HG02852 (cell line): Measurements from ENCODE around the gene CORO7.

ENCODE experiments used
- ATAC-seq: cut with Tn5 transposase; IDR thresholded peaks from one replicate; pipeline ENCODE4 v1.9.1; 2021; ENCODE audit warnings: mild to moderate bottlenecking, moderate library complexity; ENCODE audit not compliant: unreplicated experiment

Gene CORO7

GRCh38 chr16:4324492-4325252 is 91.7 kb downstream of the CORO7 start:
- no peak for ATAC-seq

GRCh38 chr16:4323845-4324488 is 92.4 kb downstream of the CORO7 start:
- ATAC-seq, result no peak

GRCh38 chr16:4323071-4323844 is 93.1 kb downstream of the CORO7 start:
- ATAC-seq, result no peak

- ATAC-seq, result no peak
Measured at GRCh38 chr16:4322121-4323052, 94.0 kb downstream of the CORO7 start.

GRCh38 chr16:4321286-4322120 is 94.9 kb downstream of the CORO7 start:
- no peak for ATAC-seq

GRCh38 chr16:4320571-4321137 is 95.7 kb downstream of the CORO7 start:
- ATAC-seq, result no peak

GRCh38 chr16:4319454-4320421 is 96.7 kb downstream of the CORO7 start:
- no peak for ATAC-seq

- no peak for ATAC-seq
Measured at GRCh38 chr16:4318967-4319366, 97.4 kb downstream of the CORO7 start.

GRCh38 chr16:4318451-4318910 is 97.9 kb downstream of the CORO7 start:
- no peak for ATAC-seq

GRCh38 chr16:4317532-4318450 is 98.6 kb downstream of the CORO7 start:
- ATAC-seq, result no peak

- no peak for ATAC-seq
Measured at GRCh38 chr16:4316864-4317531, 99.4 kb downstream of the CORO7 start.

- ATAC-seq, result no peak
Measured at GRCh38 chr16:4316108-4316863, 100.1 kb downstream of the CORO7 start.

- no peak for ATAC-seq
Measured at GRCh38 chr16:4315186-4316107, 100.9 kb downstream of the CORO7 start, which contains the start of gene GLIS2. GLIS2 (plus strand) TSS chr16:4316067; CDS start chr16:4332281, 16,214 bp downstream.

GRCh38 chr16:4314532-4315185 is 101.7 kb downstream of the CORO7 start:
- no peak for ATAC-seq
